Osteoblast (primary cell): ENCODE measurements around the gene CHN2. TPM values are rescaled to one million over a fixed set of nuclear protein-coding genes. Genes with fewer than 3 reads are reported as not detected.

ENCODE experiments used
- DNase-seq: peaks from one replicate; pipeline ENCODE4 v3.0.0; 2011; ENCODE audit warnings: low spot score, mixed read lengths; ENCODE audit not compliant: insufficient read length; ENCODE audit errors: missing footprints
- H2AFZ ChIP-seq: 2 replicates; pipeline ENCODE4 v1.6.0; 2011; ENCODE audit warnings: mild to moderate bottlenecking, low read length
- H3K27ac ChIP-seq: 2 replicates; pipeline ENCODE4 v1.5.1; 2011; ENCODE audit warnings: mild to moderate bottlenecking, low read depth, low read length, moderate library complexity
- H3K27me3 ChIP-seq: 2 replicates; pipeline ENCODE4 v1.6.0; 2012; ENCODE audit warnings: mild to moderate bottlenecking, control low read depth, inconsistent platforms, low read length, moderate library complexity; ENCODE audit not compliant: insufficient read depth
- H3K36me3 ChIP-seq: 2 replicates; pipeline ENCODE4 v1.5.1; 2011; ENCODE audit warnings: mild to moderate bottlenecking, low read length, control low read depth, moderate library complexity; ENCODE audit not compliant: insufficient read depth
- H3K4me1 ChIP-seq: 2 replicates; pipeline ENCODE4 v1.5.1; 2011; ENCODE audit warnings: mild to moderate bottlenecking, low read length, control low read depth, moderate library complexity; ENCODE audit not compliant: insufficient read depth
- H3K4me2 ChIP-seq: 2 replicates; pipeline ENCODE4 v1.6.0; 2011; ENCODE audit warnings: mild to moderate bottlenecking, low read length; ENCODE audit not compliant: insufficient read depth
- H3K4me3 ChIP-seq: fragments of 200-600 bp; sonication (generic); 3 replicates; pipeline ENCODE4 v1.5.1; 2012; ENCODE audit warnings: mild to moderate bottlenecking, low read length, inconsistent platforms; ENCODE audit not compliant: insufficient read depth
- H3K79me2 ChIP-seq: 2 replicates; pipeline ENCODE4 v1.6.0; 2012; ENCODE audit warnings: mild to moderate bottlenecking, low read length, control low read depth, inconsistent platforms; ENCODE audit not compliant: insufficient read depth
- H3K9me3 ChIP-seq: 2 replicates; pipeline ENCODE4 v1.5.1; 2011; ENCODE audit warnings: low read depth, low read length, control low read depth
- H4K20me1 ChIP-seq: 2 replicates; pipeline ENCODE4 v1.6.0; 2012; ENCODE audit warnings: mild to moderate bottlenecking, low read length, control low read depth; ENCODE audit not compliant: insufficient read depth
- CTCF ChIP-seq: IDR thresholded peaks from 2 replicates; pipeline ENCODE4 v1.5.1; 2011; ENCODE audit warnings: mild to moderate bottlenecking, low read depth, low read length, moderate library complexity; ENCODE audit errors: extremely low read depth
- total RNA-seq: library from RNA; depleted of rRNA; stranded (reverse); fragments of >200 nt; gene quantifications from 2 replicates; pipeline ENCODE4 v1.2.3, GENCODE V29; 2012

The CHN2 gene
- total RNA-seq, 1 donor, result under 0.01 TPM

GRCh38 chr7:29398011-29398410 is 203.4 kb downstream of the CHN2 start:
- no peak overlapping the region for H3K27ac ChIP-seq
- TF ChIP-seq CTCF, result no peak
- H4K20me1 ChIP-seq, result no peaks in the 10 kb centered on the region

GRCh38 chr7:29400437-29400836 is 205.9 kb downstream of the CHN2 start:
- Histone ChIP-seq H3K4me3 (no peak overlapping the region), H3K27ac (no peak overlapping the region), H3K4me2 (no peak overlapping the region), H3K4me1 (no peaks in the 10 kb centered on the region), H3K36me3 (no peaks in the 10 kb centered on the region), H3K79me2 (no peaks in the 10 kb centered on the region), H3K27me3 (peaks cover 11% of the 10 kb centered on the region), H3K9me3 (no peaks in the 10 kb centered on the region), H4K20me1 (no peaks in the 10 kb centered on the region), H2AFZ (no peak overlapping the region)
- no peak for TF ChIP-seq CTCF
- DNase-seq, result no peak

More at GRCh38 chr7:29398011-29398410, 203.4 kb downstream of the CHN2 start:
- Histone ChIP-seq H3K79me2 (no peaks in the 10 kb centered on the region), H3K9me3 (no peaks in the 10 kb centered on the region), H3K4me1 (no peaks in the 10 kb centered on the region), H3K27me3 (peaks cover 7% of the 10 kb centered on the region), H2AFZ (no peak overlapping the region), H3K4me3 (no peak overlapping the region), H3K36me3 (no peaks in the 10 kb centered on the region), H3K4me2 (no peak overlapping the region)
- DNase-seq, result no peak

GRCh38 chr7:29401769-29402168 is 207.2 kb downstream of the CHN2 start:
- H3K27ac ChIP-seq, result no peak overlapping the region
- no peak for DNase-seq
- no peaks in the 10 kb centered on the region for H3K4me1 ChIP-seq
- H3K36me3 ChIP-seq, result no peaks in the 10 kb centered on the region
- no peaks in the 10 kb centered on the region for H3K79me2 ChIP-seq
- H3K4me3 ChIP-seq, result no peak overlapping the region
- no peak for TF ChIP-seq CTCF
- no peaks in the 10 kb centered on the region for H4K20me1 ChIP-seq
- no peak overlapping the region for H2AFZ ChIP-seq
- H3K4me2 ChIP-seq, result no peak overlapping the region
- no peaks in the 10 kb centered on the region for H3K9me3 ChIP-seq
- peaks cover 13% of the 10 kb centered on the region for H3K27me3 ChIP-seq

- no peaks in the 10 kb centered on the region for H3K79me2 ChIP-seq
- no peak overlapping the region for H3K27ac ChIP-seq
- H3K4me1 ChIP-seq, result no peaks in the 10 kb centered on the region
- no peaks in the 10 kb centered on the region for H4K20me1 ChIP-seq
- DNase-seq, result no peak
- H3K36me3 ChIP-seq, result no peaks in the 10 kb centered on the region
- H2AFZ ChIP-seq, result no peak overlapping the region
- no peak overlapping the region for H3K4me2 ChIP-seq
- no peaks in the 10 kb centered on the region for H3K9me3 ChIP-seq
- peaks cover 9% of the 10 kb centered on the region for H3K27me3 ChIP-seq
- TF ChIP-seq CTCF, result no peak
- H3K4me3 ChIP-seq, result no peak overlapping the region
These were observed 211.3 kb downstream of the CHN2 start for GRCh38 chr7:29405891-29406290.
